HUES6 (cell line): ENCODE data around the gene ZNF436.

ENCODE experiments used
- H3K27ac ChIP-seq: 2 replicates; pipeline ENCODE4 v1.7.0; 2013; ENCODE audit warnings: low read depth, mild to moderate bottlenecking, low read length, inconsistent platforms
- H3K27me3 ChIP-seq: 2 replicates; pipeline ENCODE4 v1.6.1; 2013; ENCODE audit warnings: low read length; ENCODE audit not compliant: control insufficient read depth, insufficient read depth
- H3K36me3 ChIP-seq: 2 replicates; pipeline ENCODE4 v1.6.1; 2013; ENCODE audit warnings: low read length; ENCODE audit not compliant: control insufficient read depth, insufficient read depth
- H3K4me1 ChIP-seq: 2 replicates; pipeline ENCODE4 v1.6.1; 2013; ENCODE audit warnings: low read length; ENCODE audit not compliant: control insufficient read depth, insufficient read depth
- H3K4me3 ChIP-seq: 2 replicates; pipeline ENCODE4 v1.5.1; 2013; ENCODE audit warnings: low read depth, low read length
- H3K9ac ChIP-seq: one replicate; pipeline ENCODE4 v1.6.1; 2013; ENCODE audit warnings: mild to moderate bottlenecking, low read length
- H3K9me3 ChIP-seq: 2 replicates; pipeline ENCODE4 v1.6.1; 2013; ENCODE audit warnings: low read depth, low read length; ENCODE audit not compliant: control insufficient read depth, insufficient read depth

Gene ZNF436

DNA sequence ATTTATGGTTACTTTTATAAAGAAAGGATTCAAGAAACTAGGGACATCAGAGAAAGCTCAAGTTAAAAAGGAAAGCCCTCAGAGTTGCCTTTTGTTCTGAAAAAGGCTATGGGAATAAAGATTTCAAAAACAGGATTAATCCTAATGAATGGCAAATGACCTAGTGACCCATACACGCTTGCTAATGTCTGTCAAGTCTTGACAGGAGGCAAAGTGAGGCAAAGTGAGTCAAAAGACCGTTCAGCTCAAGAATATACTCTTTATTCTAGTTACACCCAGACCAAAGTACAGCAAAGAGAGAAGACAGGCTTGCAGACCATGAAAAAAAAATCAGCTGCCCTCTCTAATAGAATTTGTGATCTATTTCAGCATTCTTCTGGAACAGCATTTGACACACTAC, 3.5 kb downstream of the ZNF436 start:
- Histone ChIP-seq H3K9me3 (peaks cover 43% of the 10 kb centered on the region), H3K9ac (no peak overlapping the region), H3K27ac (no peak overlapping the region), H3K27me3 (peaks cover 85% of the 10 kb centered on the region), H3K4me1 (peaks cover 25% of the 10 kb centered on the region), H3K4me3 (no peak overlapping the region), H3K36me3 (peaks cover 20% of the 10 kb centered on the region)

DNA sequence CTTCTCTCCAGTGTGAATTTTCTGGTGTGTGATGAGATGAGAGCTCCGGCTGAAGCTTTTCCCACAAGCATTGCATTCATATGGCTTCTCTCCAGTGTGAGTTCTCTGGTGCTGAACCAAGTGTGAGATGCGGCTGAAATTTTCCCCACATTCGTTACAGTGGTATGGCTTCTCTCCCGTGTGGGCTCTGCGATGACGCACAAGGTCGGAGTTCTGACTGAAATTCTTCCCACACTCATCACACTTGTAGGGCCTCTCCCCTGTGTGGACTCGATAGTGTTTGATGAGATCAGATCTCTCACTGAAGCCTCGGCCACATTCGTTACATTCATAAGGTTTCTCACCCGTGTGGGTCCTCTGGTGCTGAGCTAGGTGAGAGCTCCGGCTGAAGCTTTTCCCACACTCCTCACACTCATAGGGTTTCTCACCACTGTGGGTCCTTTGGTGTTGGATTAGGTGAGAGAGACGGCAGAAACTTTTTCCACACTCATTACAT, 7.4 kb downstream of the ZNF436 start:
- peaks cover 67% of the 10 kb centered on the region for H3K9me3 ChIP-seq
- H3K36me3 ChIP-seq, result peaks cover 32% of the 10 kb centered on the region
- no peak overlapping the region for H3K9ac ChIP-seq
- H3K4me1 ChIP-seq, result 0 out of 2 replicates have a peak, but pooled peaks cover under 1% of the 10 kb centered on the region
- H3K4me3 ChIP-seq, result no peak overlapping the region
- H3K27ac ChIP-seq, result no peak overlapping the region
- peaks cover 93% of the 10 kb centered on the region for H3K27me3 ChIP-seq

DNA sequence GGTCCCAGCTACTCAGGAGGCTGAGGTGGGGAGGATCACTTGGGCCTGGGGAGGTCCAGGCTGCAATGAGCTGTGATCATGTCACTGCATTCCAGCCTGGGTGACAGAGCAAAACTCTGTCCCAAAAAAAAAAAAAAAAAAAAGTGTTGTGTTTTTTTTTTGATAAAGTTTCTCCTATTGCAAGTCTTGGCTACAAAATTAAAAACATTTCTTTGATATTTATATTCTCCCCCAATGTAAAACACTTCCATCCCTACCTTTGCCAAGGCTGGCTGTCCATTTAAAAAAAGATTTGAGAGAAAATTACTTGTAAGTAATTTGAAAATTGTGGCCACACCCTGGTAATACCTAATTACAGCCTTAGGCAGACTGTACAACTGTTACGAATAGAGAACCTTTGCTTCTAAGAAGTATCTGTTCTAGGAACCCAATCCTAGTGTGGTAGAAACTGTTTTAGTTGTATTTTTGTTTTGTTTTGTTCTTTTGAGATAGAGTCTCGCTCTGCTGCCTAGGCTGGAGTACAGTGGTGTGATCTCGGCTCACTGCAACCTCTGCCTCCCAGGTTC, 11.2 kb downstream of the ZNF436 start:
- Histone ChIP-seq H3K27me3 (peaks cover 100% of the 10 kb centered on the region), H3K9me3 (peaks cover 47% of the 10 kb centered on the region), H3K4me1 (no peaks in the 10 kb centered on the region)

GRCh38 chr1:23357138-23357908, 12.3 kb downstream of the ZNF436 start:
- Histone ChIP-seq H3K4me3 (no peak overlapping the region), H3K9me3 (peaks cover 36% of the 10 kb centered on the region), H3K36me3 (peaks cover 25% of the 10 kb centered on the region), H3K4me1 (no peaks in the 10 kb centered on the region), H3K27me3 (peaks cover 100% of the 10 kb centered on the region), H3K9ac (no peak overlapping the region), H3K27ac (no peak overlapping the region)

More for the DNA sequence above, 11.2 kb downstream of the ZNF436 start:
- H3K9ac ChIP-seq, result no peak overlapping the region
- no peak overlapping the region for H3K4me3 ChIP-seq
- peaks cover 32% of the 10 kb centered on the region for H3K36me3 ChIP-seq
- no peak overlapping the region for H3K27ac ChIP-seq

DNA sequence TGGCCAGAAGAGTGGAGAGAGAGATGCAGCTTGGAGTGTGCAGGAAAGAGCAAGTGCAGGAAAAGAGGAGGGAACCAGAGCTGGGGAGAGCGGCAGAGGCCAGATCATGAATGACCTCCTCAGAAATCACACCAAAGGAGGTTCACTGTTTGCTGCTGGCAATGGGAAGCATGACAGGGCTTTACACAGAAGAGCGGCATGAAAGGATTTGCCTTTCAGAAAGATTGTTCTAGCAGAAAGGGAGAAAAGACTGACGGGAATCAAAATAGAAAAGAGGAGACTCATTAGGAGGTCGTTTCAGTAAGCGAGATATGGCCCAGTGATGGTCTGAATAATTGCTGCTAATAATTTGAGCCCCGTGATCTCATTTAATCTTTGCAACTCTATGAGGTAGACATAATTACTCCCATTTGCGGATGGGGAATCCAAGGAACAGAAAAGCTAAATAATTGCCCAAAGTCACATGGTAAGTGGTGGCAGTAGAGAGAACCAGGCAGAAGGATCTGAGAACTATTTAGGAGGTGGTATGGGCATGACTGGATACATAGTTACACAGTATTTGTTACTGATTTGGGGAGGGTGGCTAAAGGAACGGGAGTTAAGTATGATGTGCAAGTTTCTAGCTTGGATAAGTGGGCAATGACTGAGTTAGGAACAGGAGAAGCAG, 13.0 kb downstream of the ZNF436 start:
- no peak overlapping the region for H3K27ac ChIP-seq
- peaks cover 18% of the 10 kb centered on the region; the same call in 1 of the 2 replicates for H3K36me3 ChIP-seq
- H3K4me3 ChIP-seq, result no peak overlapping the region
- no peaks in the 10 kb centered on the region for H3K4me1 ChIP-seq
- peaks cover 100% of the 10 kb centered on the region for H3K27me3 ChIP-seq
- H3K9me3 ChIP-seq, result peaks cover 29% of the 10 kb centered on the region
- no peak overlapping the region for H3K9ac ChIP-seq

DNA sequence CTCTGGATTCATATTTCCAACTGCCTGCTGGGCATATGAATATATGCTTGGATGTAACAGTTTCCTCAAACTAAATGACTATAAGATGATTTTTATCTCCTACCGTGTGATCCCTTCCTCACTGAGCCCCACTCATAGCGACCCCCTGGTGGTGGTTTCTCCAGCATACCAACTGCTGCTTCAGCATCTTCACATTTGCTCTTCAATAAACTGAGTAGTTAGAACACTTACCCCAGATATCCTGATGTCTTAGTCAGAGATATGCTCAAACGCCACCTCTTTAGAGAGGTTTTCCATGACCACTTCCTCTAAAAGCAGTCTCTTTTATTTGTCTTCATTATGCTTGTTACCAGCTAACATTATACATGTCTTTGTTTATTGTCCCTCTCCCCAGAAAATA, 15.4 kb downstream of the ZNF436 start:
- H3K27me3 ChIP-seq, result peaks cover 99% of the 10 kb centered on the region
- H3K4me3 ChIP-seq, result no peak overlapping the region
- peaks cover 5% of the 10 kb centered on the region; the same call in 1 of the 2 replicates for H3K9me3 ChIP-seq
- H3K4me1 ChIP-seq, result no peaks in the 10 kb centered on the region
- no peaks in the 10 kb centered on the region for H3K36me3 ChIP-seq
- H3K9ac ChIP-seq, result no peak overlapping the region
- no peak overlapping the region for H3K27ac ChIP-seq

DNA sequence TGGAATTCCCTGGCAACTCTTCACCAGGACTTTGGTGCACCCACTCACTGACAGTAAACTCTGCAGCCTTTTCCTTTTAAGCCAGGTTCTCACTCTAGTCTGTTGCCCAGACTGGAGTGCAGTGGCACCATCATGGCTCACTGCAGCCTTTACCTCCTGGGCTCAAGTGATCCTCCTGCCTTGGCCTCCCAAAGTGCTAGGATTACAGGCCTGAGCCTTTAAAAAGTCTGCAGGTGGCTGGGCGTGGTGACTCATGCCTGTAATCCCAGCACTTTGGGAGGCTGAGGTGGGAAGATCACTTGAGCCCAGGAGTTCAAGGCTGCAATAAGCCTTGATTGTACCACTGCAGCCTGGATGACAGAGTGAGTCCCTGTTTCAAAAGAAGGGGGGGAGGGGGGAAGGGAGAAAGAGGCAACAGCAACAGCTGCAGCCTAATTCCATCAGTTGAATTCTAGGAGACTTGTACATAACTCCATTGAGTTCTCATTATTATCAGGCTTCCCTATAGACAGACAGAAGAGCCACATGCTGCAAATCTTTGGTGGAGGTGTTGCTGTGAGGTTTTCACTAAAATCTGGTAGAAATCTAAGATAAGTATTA, 17.4 kb downstream of the ZNF436 start:
- no peak overlapping the region for H3K4me3 ChIP-seq
- no peaks in the 10 kb centered on the region for H3K9me3 ChIP-seq
- H3K9ac ChIP-seq, result no peak overlapping the region
- no peaks in the 10 kb centered on the region for H3K36me3 ChIP-seq
- peaks cover 99% of the 10 kb centered on the region for H3K27me3 ChIP-seq
- H3K4me1 ChIP-seq, result no peaks in the 10 kb centered on the region
- H3K27ac ChIP-seq, result no peak overlapping the region

DNA sequence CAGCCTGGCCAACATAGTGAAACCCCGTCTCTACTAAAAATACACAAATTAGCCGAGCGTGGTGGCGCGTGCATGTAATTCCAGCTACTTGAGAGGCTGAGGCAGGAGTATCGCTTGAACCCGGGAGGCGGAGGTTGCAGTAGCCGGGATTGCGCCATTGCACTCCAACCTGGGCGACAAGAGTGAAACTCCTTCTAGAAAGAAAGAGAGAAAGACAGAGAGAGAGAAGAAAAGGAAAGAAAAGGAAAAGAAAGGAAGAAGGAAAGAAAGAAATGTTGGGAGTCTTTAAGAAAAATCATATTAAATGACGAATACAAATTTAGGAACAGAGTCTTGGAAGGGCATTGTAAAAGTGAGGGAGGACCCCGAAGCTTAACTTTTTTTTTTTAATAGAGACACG, 23.7 kb downstream of the ZNF436 start:
- Histone ChIP-seq H3K27me3 (peaks cover 48% of the 10 kb centered on the region), H3K36me3 (no peaks in the 10 kb centered on the region), H3K9me3 (no peaks in the 10 kb centered on the region), H3K4me3 (no peak overlapping the region), H3K27ac (no peak overlapping the region), H3K9ac (no peak overlapping the region), H3K4me1 (peaks cover 18% of the 10 kb centered on the region; the same call in 1 of the 2 replicates)

GRCh38 chr1:23344987-23345472, 24.6 kb downstream of the ZNF436 start:
- peak overlapping the region; percentile 84 for H3K27ac ChIP-seq
- peaks cover 25% of the 10 kb centered on the region; the same call in 1 of the 2 replicates for H3K4me1 ChIP-seq
- peaks cover 40% of the 10 kb centered on the region for H3K27me3 ChIP-seq
- peak overlapping the region; percentile 88 for H3K9ac ChIP-seq
- peak overlapping the region; percentile 73 for H3K4me3 ChIP-seq
- no peaks in the 10 kb centered on the region for H3K9me3 ChIP-seq
- no peaks in the 10 kb centered on the region; the same call in 1 of the 2 replicates for H3K36me3 ChIP-seq

DNA sequence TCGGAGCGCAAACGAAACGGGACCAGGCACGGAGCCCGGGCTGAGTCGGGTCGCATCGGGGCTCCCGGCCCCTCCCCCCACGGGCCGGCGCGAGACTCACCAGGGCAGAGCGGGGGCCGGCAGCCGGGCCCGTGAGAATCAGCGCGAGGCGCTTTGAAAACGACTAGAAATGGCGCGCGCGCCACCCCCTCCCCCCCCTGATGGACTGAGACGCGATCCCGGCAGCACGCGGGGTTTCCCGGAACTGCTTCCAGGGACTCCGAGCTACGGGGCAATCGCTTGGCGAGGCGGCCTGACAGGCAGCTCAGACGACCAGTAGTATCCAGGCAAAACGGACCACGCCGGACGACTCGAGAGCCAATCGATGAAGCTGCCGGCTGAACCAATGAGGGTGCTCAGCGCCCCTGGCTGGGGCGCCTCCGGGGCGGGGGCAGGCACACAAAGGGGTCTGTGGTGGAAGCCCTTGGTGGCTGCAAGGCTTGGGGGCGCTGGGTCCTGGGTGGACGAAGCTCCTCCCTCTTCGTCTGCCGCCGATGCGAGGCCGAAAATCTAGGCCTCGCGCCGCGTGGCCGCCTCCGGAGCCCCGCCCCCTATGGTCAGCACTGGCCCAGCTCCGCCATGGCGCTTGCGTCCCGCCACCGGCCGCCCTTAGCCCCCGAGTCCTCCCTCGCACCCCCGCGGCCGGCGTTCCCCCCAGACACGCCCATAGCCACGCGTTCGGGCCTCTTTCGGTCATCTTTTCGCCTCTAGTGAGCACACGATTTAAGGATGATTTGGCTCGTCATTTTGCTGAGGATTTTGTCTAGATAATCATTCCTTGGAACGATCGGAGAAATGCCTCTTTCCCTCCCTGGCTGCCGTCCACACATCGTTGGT, 25.3 kb downstream of the ZNF436 start, which contains the start of gene HNRNPR:
Gene HNRNPR, minus strand, starts transcription at position 174 of the 876 bp plus-strand sequence. CDS start 3,276 bp downstream, outside the sequence.
- Histone ChIP-seq H3K4me3 (peak within 1 kb of the TSS; percentile 98), H3K9me3 (no peaks in the 10 kb centered on the region), H3K27me3 (peaks cover 33% of the 10 kb centered on the region), H3K27ac (peak within 1 kb of the TSS; percentile 96), H3K9ac (peak within 1 kb of the TSS; percentile 97), H3K36me3 (peaks cover under 1% of the 10 kb centered on the region; the same call in 1 of the 2 replicates), H3K4me1 (peaks cover 28% of the 10 kb centered on the region; the same call in 1 of the 2 replicates)
